GM19463 (cell line): ENCODE measurements around the gene CDC5L.

Experiments used
- ATAC-seq: cut with Tn5 transposase; IDR thresholded peaks from one replicate; pipeline ENCODE4 v1.9.1; 2021; ENCODE audit warnings: mild to moderate bottlenecking, moderate library complexity; ENCODE audit not compliant: unreplicated experiment

The CDC5L gene

GRCh38 chr6:44495036-44495901, 107.8 kb downstream of the CDC5L start:
- ATAC-seq = no peak

GRCh38 chr6:44496665-44497369, 109.3 kb downstream of the CDC5L start:
- no peak for ATAC-seq

GRCh38 chr6:44497807-44498206, 110.3 kb downstream of the CDC5L start:
- ATAC-seq = no peak

GRCh38 chr6:44498436-44498835, 110.9 kb downstream of the CDC5L start:
- no peak for ATAC-seq

GRCh38 chr6:44499609-44500008, 112.1 kb downstream of the CDC5L start:
- ATAC-seq = no peak
